Measurements from ENCODE around the gene ITM2C. TPM values are rescaled to one million over a fixed set of nuclear protein-coding genes. Genes with fewer than 3 reads are reported as not detected.

ITM2C gene
- total and polyA plus RNA-seq, 2 experiments from 2014 or later = 241 to 367 TPM

- TF ChIP-seq ZNF114 (CRISPR knock-in tag; IDR thresholded peaks at IDR 0.05) (no peak), REST (IDR thresholded peaks at IDR 0.05; ENCODE audit: unreplicated experiment) (no peak), ZNF331 (CRISPR knock-in tag; IDR thresholded peaks at IDR 0.05; ENCODE audit: low read depth) (no peak), ETS1 (IDR thresholded peaks at IDR 0.05) (no peak), EZH2 (IDR thresholded peaks at IDR 0.05; ENCODE audit: low read depth, unreplicated experiment) (no peak), EZH2phosphoT487 (IDR thresholded peaks at IDR 0.05; ENCODE audit: unreplicated experiment) (no peak), CREB1 (CRISPR knock-in tag; IDR thresholded peaks at IDR 0.05; ENCODE audit: low read depth) (no peak), STAT1 (IDR thresholded peaks at IDR 0.05; ENCODE audit: unreplicated experiment) (no peak), CTCF (conservative IDR thresholded peaks at IDR 0.05; ENCODE audit: low read depth in 2 of 2) (no peak), POLR2AphosphoS5 (IDR thresholded peaks at IDR 0.05; ENCODE audit: low read depth) (no peak), NANOG (IDR thresholded peaks at IDR 0.05; ENCODE audit: borderline replicate concordance) (no peak), JUNB (IDR thresholded peaks at IDR 0.05; ENCODE audit: unreplicated experiment) (no peak)
- TF ChIP-seq, protein P1, sequence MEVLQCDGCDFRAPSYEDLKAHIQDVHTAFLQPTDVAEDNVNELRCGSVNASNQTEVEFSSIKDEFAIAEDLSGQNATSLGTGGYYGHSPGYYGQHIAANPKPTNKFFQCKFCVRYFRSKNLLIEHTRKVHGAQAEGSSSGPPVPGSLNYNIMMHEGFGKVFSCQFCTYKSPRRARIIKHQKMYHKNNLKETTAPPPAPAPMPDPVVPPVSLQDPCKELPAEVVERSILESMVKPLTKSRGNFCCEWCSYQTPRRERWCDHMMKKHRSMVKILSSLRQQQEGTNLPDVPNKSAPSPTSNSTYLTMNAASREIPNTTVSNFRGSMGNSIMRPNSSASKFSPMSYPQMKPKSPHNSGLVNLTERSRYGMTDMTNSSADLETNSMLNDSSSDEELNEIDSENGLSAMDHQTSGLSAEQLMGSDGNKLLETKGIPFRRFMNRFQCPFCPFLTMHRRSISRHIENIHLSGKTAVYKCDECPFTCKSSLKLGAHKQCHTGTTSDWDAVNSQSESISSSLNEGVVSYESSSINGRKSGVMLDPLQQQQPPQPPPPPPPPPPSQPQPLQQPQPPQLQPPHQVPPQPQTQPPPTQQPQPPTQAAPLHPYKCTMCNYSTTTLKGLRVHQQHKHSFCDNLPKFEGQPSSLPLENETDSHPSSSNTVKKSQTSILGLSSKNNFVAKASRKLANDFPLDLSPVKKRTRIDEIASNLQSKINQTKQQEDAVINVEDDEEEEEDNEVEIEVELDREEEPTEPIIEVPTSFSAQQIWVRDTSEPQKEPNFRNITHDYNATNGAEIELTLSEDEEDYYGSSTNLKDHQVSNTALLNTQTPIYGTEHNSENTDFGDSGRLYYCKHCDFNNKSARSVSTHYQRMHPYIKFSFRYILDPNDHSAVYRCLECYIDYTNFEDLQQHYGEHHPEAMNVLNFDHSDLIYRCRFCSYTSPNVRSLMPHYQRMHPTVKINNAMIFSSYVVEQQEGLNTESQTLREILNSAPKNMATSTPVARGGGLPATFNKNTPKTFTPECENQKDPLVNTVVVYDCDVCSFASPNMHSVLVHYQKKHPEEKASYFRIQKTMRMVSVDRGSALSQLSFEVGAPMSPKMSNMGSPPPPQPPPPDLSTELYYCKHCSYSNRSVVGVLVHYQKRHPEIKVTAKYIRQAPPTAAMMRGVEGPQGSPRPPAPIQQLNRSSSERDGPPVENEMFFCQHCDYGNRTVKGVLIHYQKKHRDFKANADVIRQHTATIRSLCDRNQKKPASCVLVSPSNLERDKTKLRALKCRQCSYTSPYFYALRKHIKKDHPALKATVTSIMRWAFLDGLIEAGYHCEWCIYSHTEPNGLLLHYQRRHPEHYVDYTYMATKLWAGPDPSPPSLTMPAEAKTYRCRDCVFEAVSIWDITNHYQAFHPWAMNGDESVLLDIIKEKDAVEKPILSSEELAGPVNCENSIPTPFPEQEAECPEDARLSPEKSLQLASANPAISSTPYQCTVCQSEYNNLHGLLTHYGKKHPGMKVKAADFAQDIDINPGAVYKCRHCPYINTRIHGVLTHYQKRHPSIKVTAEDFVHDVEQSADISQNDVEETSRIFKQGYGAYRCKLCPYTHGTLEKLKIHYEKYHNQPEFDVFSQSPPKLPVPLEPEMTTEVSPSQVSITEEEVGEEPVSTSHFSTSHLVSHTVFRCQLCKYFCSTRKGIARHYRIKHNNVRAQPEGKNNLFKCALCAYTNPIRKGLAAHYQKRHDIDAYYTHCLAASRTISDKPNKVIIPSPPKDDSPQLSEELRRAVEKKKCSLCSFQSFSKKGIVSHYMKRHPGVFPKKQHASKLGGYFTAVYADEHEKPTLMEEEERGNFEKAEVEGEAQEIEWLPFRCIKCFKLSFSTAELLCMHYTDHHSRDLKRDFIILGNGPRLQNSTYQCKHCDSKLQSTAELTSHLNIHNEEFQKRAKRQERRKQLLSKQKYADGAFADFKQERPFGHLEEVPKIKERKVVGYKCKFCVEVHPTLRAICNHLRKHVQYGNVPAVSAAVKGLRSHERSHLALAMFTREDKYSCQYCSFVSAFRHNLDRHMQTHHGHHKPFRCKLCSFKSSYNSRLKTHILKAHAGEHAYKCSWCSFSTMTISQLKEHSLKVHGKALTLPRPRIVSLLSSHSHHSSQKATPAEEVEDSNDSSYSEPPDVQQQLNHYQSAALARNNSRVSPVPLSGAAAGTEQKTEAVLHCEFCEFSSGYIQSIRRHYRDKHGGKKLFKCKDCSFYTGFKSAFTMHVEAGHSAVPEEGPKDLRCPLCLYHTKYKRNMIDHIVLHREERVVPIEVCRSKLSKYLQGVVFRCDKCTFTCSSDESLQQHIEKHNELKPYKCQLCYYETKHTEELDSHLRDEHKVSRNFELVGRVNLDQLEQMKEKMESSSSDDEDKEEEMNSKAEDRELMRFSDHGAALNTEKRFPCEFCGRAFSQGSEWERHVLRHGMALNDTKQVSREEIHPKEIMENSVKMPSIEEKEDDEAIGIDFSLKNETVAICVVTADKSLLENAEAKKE (CRISPR knock-in tag; IDR thresholded peaks at IDR 0.05) = no peak
- H3K4me2 ChIP-seq = peak overlapping the region; percentile 48; the same call in 1 of the 2 replicates
- no peak overlapping the region for H3K27ac ChIP-seq (ENCODE audit: low read depth)
- Mint-ChIP-seq H3K4me3 (peak overlapping the region; percentile 19; the same call in 1 of the 3 replicates), H3K27ac (no peak overlapping the region), H3K27me3 (ENCODE audit: insufficient read depth, low read depth, poor library complexity) (peaks cover 22% of the 10 kb centered on the region), H3K36me3 (ENCODE audit: low read depth) (peaks cover 4% of the 10 kb centered on the region; the same call in 1 of the 3 replicates), H3K9me3 (no peaks in the 10 kb centered on the region; the same call in 2 of the 3 replicates), H3K4me1 (peaks cover 45% of the 10 kb centered on the region)
- H3K27me3 ChIP-seq (ENCODE audit: insufficient read depth) = no peaks in the 10 kb centered on the region
- peaks cover 8% of the 10 kb centered on the region; the same call in 1 of the 2 replicates for H4K20me1 ChIP-seq (replicated peaks; ENCODE audit: insufficient read depth)
- no peaks in the 10 kb centered on the region for H3K9me2 ChIP-seq (ENCODE audit: insufficient read depth)
- H3K4me1 ChIP-seq (ENCODE audit: insufficient read depth) = peaks cover 34% of the 10 kb centered on the region
- H3K4me3 ChIP-seq = no peak overlapping the region
- DNase-seq (ENCODE audit: low spot score) = no peak
- no peak overlapping the region for H2AFZ ChIP-seq
- ATAC-seq = no peak
- peaks cover 5% of the 10 kb centered on the region; the same call in 1 of the 2 replicates for H3F3A ChIP-seq (replicated peaks; ENCODE audit: low read depth)
- H3K79me2 ChIP-seq (replicated peaks; ENCODE audit: insufficient read depth) = peaks cover 24% of the 10 kb centered on the region
- H3K36me3 ChIP-seq (ENCODE audit: insufficient read depth) = no peaks in the 10 kb centered on the region
Measured at GRCh38 chr2:230862292-230862691, 2.5 kb upstream of the ITM2C start.
